ENCODE data around the gene EBNA1BP2. TPM values are rescaled to one million over a fixed set of nuclear protein-coding genes. Genes with fewer than 3 reads are reported as not detected.

EBNA1BP2 gene
- total RNA-seq, 1 experiment from 2014 or later = 169 TPM

DNA sequence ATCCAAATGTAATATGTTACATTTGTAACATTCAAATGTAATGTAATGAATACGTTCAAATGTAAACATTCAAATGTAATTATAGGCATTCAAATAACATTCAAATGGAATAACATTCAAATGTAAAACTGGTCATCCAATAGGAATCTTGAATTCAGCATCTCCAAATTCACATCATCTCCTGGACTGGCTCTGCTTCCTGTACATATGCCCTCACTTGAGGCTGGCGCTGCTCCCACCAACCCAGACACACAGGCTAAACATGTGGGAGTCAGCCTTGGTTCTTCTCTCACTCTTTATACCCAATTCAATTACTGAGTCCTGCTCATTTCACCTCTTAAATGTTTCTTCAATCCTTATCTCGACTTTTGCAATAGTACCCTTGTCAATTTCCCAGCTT, 6.9 kb downstream of the EBNA1BP2 start:
- no peak for TF ChIP-seq EZH2 (IDR thresholded peaks at IDR 0.05; ENCODE audit: borderline replicate concordance, low read depth, low read length, poor library complexity, severe bottlenecking)
- TF ChIP-seq, protein P1, sequence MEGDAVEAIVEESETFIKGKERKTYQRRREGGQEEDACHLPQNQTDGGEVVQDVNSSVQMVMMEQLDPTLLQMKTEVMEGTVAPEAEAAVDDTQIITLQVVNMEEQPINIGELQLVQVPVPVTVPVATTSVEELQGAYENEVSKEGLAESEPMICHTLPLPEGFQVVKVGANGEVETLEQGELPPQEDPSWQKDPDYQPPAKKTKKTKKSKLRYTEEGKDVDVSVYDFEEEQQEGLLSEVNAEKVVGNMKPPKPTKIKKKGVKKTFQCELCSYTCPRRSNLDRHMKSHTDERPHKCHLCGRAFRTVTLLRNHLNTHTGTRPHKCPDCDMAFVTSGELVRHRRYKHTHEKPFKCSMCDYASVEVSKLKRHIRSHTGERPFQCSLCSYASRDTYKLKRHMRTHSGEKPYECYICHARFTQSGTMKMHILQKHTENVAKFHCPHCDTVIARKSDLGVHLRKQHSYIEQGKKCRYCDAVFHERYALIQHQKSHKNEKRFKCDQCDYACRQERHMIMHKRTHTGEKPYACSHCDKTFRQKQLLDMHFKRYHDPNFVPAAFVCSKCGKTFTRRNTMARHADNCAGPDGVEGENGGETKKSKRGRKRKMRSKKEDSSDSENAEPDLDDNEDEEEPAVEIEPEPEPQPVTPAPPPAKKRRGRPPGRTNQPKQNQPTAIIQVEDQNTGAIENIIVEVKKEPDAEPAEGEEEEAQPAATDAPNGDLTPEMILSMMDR (conservative IDR thresholded peaks at IDR 0.05; ENCODE audit: low read depth, low read length) = no peak
- DNase-seq (ENCODE audit: low spot score) = no peak
- H3K27me3 ChIP-seq (replicated peaks; ENCODE audit: insufficient read depth, low read depth, low read length, poor library complexity) = no peaks in the 10 kb centered on the region
- intact Hi-C loops (cut with micrococcal nuclease; ENCODE audit: unreplicated experiment) = no loop called here
- BruUV-seq (replicated peaks) = no TSS peak
- H3K4me3 ChIP-seq (ENCODE audit: low read depth, low read length, poor library complexity, severe bottlenecking) = no peak overlapping the region
- CTCF ChIA-PET = no interaction called here
- H3K4me1 ChIP-seq (ENCODE audit: insufficient read depth, low read length, poor library complexity, severe bottlenecking) = no peaks in the 10 kb centered on the region
- no peak overlapping the region for H3K27ac ChIP-seq (ENCODE audit: low read depth, low read length, poor library complexity, severe bottlenecking)
- no peaks in the 10 kb centered on the region for H3K9me3 ChIP-seq (ENCODE audit: low read depth, low read length, poor library complexity, severe bottlenecking)
- H3K36me3 ChIP-seq (ENCODE audit: insufficient read depth, low read length, poor library complexity, severe bottlenecking) = peaks cover 71% of the 10 kb centered on the region
- POLR2A ChIA-PET (ENCODE audit: low non-redundant PET) = no interaction called here

DNA sequence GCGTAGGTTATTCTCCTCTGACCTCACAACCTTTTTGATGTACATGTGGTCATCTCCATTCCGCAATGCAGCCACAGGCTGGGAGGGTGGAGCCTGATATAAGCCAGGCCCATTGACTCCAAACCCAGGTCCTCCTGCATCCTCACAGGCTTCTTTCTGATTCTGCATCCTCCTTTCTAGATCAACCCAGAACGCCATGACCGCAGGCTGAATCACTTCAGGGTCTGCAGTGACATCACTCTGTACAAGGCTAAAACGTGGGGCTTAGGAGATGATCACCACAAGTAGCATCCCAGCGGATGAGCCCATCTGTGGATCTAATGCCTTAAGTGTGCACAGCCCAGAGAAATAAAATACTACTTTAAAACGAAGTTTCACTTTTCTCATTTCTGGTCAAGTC, 16.1 kb downstream of the EBNA1BP2 start:
- TF ChIP-seq EZH2 (IDR thresholded peaks at IDR 0.05; ENCODE audit: borderline replicate concordance, low read depth, low read length, poor library complexity, severe bottlenecking) = no peak
- TF ChIP-seq, protein P1 (conservative IDR thresholded peaks at IDR 0.05; ENCODE audit: low read depth, low read length) = no peak
- CTCF ChIA-PET = no interaction called here
- no peaks in the 10 kb centered on the region for H3K36me3 ChIP-seq (ENCODE audit: insufficient read depth, low read length, poor library complexity, severe bottlenecking)
- no peak overlapping the region for H3K4me3 ChIP-seq (ENCODE audit: low read depth, low read length, poor library complexity, severe bottlenecking)
- no peak for DNase-seq (ENCODE audit: low spot score)
- intact Hi-C loops (cut with micrococcal nuclease; ENCODE audit: unreplicated experiment) = no loop called here
- no peaks in the 10 kb centered on the region for H3K9me3 ChIP-seq (ENCODE audit: low read depth, low read length, poor library complexity, severe bottlenecking)
- H3K27me3 ChIP-seq (replicated peaks; ENCODE audit: insufficient read depth, low read depth, low read length, poor library complexity) = no peaks in the 10 kb centered on the region
- no peaks in the 10 kb centered on the region for H3K4me1 ChIP-seq (ENCODE audit: insufficient read depth, low read length, poor library complexity, severe bottlenecking)
- POLR2A ChIA-PET (ENCODE audit: low non-redundant PET) = no interaction called here
- BruUV-seq (replicated peaks) = no TSS peak
- H3K27ac ChIP-seq (ENCODE audit: low read depth, low read length, poor library complexity, severe bottlenecking) = no peak overlapping the region

DNA sequence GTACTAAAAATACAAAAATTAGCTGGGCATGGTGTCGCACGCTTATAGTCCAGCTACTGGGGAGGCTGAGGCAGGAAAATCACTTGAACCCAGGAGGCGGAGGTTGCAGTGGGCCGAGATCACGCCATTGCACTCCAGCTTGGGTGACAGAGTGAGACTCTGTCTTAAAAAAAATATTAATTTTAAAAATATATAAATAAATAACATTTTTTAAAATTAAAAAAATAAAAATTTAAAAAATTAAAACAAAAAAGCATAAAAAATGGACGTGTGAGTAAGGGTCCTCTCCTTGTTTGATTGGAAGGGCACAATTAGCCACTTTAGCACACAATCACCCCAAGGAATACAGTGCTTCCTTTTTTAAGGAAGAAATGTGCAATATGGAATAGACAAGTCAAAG, 18.6 kb downstream of the EBNA1BP2 start:
- no peak for DNase-seq (ENCODE audit: low spot score)
- H3K9me3 ChIP-seq (ENCODE audit: low read depth, low read length, poor library complexity, severe bottlenecking) = no peaks in the 10 kb centered on the region
- no peak overlapping the region for H3K4me3 ChIP-seq (ENCODE audit: low read depth, low read length, poor library complexity, severe bottlenecking)
- no peaks in the 10 kb centered on the region for H3K27me3 ChIP-seq (replicated peaks; ENCODE audit: insufficient read depth, low read depth, low read length, poor library complexity)
- ChIA-PET POLR2A (ENCODE audit: low non-redundant PET) (no interaction called here), CTCF (no interaction called here)
- no peaks in the 10 kb centered on the region for H3K4me1 ChIP-seq (ENCODE audit: insufficient read depth, low read length, poor library complexity, severe bottlenecking)
- no peak overlapping the region for H3K27ac ChIP-seq (ENCODE audit: low read depth, low read length, poor library complexity, severe bottlenecking)
- intact Hi-C loops (cut with micrococcal nuclease; ENCODE audit: unreplicated experiment) = no loop called here
- no TSS peak for BruUV-seq (replicated peaks)
- TF ChIP-seq, protein P1 (conservative IDR thresholded peaks at IDR 0.05; ENCODE audit: low read depth, low read length) = no peak
- TF ChIP-seq EZH2 (IDR thresholded peaks at IDR 0.05; ENCODE audit: borderline replicate concordance, low read depth, low read length, poor library complexity, severe bottlenecking) = no peak
- H3K36me3 ChIP-seq (ENCODE audit: insufficient read depth, low read length, poor library complexity, severe bottlenecking) = no peaks in the 10 kb centered on the region

Measured in A673 (cell line).